Ishikawa (cell line): ENCODE data around the gene CFTR.

ENCODE experiments used
- EGR1 ChIP-seq: IDR thresholded peaks from 2 replicates; pipeline ENCODE4 v1.6.1; 2012
- EP300 ChIP-seq: IDR thresholded peaks from 2 replicates; pipeline ENCODE4 v1.6.1; 2012; ENCODE audit warnings: borderline replicate concordance
- FOXM1 ChIP-seq: IDR thresholded peaks from 2 replicates; pipeline ENCODE4 v1.6.1; 2012; ENCODE audit warnings: low read depth, borderline replicate concordance
- MAX ChIP-seq: IDR thresholded peaks from 2 replicates; pipeline ENCODE4 v1.6.1; 2012
- REST ChIP-seq: IDR thresholded peaks from 2 replicates; pipeline ENCODE4 v1.6.1; 2012; ENCODE audit warnings: low read depth, mild to moderate bottlenecking
- TCF12 ChIP-seq: IDR thresholded peaks from 2 replicates; pipeline ENCODE4 v1.6.1; 2012; ENCODE audit warnings: low read depth
- TF ChIP-seq, protein P1 (sequence below): IDR thresholded peaks from 2 replicates; pipeline ENCODE4 v1.6.1; 2012

DNA sequence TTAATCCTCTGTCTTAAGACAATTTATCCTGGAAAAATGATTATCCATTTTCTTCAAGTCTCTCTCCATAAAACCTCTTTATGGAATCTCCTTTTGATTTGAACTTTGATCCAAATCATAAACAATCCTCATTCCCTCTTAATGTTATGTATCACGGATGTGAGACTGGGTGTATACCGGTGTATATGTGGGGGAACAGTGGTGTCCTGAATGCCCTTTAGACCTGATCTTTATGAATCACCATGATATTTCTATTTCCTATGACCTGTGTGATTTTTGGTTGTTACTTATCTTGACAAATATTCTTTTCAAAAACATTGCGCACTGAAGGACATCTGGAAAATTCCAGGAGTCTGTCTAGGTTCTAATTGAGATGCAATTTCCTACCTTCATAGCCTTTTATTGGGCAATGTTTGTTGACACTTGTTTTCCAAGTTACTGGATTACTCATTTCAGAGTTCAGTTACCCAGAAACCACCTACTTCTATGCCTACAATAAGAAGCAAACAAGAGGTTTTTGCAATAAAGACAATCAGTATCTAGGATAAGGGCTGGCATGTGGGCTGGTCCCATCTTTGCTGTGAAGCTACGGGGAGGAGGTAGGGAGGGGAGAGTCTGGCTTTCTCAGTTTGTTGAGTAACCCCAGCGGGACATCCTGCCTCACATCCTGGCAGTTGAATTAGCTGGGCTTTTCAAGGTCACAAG is 203.0 kb downstream of the CFTR start:
- TF ChIP-seq, protein P1, sequence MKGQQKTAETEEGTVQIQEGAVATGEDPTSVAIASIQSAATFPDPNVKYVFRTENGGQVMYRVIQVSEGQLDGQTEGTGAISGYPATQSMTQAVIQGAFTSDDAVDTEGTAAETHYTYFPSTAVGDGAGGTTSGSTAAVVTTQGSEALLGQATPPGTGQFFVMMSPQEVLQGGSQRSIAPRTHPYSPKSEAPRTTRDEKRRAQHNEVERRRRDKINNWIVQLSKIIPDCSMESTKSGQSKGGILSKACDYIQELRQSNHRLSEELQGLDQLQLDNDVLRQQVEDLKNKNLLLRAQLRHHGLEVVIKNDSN: no peak
- TF ChIP-seq REST (no peak), EGR1 (no peak), TCF12 (no peak), EP300 (no peak), FOXM1 (no peak), MAX (no peak)
